COLO668 (cell line): ENCODE data around the gene LRP1B.
"Not testable (repeated sequence)": the region's sequence is repeated elsewhere in the genome, so short reads cannot be mapped to it uniquely, and the experiment has no call there.

ENCODE experiments used
- DNase-seq: peaks from one replicate; lab custom pipeline; 2025; ENCODE audit not compliant: unreplicated experiment; lab: John Stamatoyannopoulos, UW

Gene LRP1B

DNA sequence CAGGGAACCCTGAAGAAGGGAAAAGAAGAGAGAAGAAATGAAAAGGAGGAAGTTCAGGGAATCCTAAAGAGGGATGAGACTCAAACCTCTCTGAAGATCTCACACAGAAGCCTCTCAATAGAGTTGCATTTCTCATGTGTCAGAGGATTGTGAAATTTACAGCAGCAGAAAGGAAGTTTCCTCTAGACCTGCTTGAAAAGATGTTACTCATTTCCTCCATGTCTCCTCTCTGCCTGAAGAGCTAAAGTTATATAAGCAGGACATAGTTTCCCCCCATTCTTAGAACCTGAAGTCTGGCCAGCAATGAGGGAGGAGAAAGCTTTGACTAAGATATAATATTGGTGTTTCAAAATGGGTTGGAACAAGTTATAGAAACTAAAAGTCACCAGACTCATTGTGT is 1155.6 kb downstream of the LRP1B start:
- DNase-seq: no peak

DNA sequence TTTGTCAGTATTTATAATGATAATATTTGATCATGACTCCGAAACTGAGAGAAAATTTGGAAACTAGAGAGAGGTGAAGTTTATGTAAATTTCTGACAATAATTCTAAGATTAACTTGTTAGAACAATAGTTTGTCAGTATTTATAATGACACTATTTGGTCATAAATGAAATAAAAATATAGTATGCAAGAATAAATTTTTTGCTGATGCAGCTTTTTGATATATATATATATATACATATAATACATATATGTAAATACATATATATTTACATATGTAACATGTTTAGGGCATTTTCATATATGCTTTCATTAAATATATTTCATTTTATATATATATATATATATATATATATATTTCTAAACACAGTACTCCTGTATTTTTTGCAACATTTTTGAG is 1158.1 kb downstream of the LRP1B start:
- DNase-seq: no peak

GRCh38 chr2:140964324-140964723 is 1166.5 kb downstream of the LRP1B start:
- DNase-seq: not testable (repeated sequence)

DNA sequence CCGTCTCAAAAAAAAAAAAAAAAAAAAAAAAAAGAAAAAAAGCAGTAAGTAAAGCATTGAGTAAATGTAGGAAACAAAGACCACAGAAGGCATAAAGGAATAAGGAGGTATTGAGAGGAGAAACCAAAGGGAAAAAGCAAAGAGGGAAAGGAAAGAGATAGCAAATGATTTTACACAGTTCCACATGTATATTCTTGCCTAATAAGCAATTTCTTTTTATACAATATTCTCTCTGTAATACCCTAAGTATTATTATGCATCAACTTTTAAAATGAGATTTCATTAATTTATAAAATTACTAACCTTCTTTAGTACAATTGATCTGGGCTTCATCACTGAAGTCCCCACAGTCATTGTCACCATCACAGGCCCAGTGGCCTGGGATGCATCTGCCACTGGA is 1180.9 kb downstream of the LRP1B start:
- DNase-seq: no peak

DNA sequence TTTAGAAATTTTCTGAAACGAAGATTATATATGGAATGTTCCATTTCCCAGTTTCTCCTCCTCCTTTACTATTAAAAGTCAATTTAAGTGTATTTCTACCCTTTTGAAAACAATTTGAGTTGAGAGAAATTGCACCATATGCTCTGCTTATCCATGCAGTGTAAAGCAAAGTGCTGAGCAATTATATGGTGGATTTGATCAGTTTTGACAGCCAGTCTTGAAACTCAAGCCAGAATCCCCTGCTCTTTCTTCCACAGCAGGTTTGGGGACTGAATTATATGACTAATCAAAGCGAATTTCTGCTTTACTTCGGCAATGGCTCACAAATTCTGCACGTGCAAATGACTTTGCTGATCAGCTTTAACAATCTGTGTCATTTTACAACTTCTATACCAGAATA is 1183.6 kb downstream of the LRP1B start:
- no peak for DNase-seq

- no peak for DNase-seq
Measured at GRCh38 chr2:140943867-140944266, 1186.9 kb downstream of the LRP1B start.

DNA sequence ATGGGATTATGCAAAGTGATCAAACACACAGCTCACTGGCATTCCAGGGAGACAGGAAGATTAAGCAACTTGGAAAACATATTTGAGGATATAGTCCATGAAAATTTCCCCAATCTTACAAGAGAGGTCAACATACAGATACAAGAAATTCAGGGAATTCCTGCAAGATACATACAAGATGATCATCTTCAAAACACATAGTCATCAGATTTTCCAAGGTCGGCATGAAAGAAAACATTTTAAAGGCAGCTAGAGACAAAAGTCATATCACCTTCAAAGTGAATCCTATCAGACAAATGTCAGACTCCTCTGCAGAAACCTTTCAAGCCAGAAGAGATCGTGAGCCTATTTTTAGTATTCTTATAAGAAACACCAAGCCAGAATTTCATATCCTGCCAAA is 1188.5 kb downstream of the LRP1B start:
- no peak for DNase-seq

GRCh38 chr2:140929849-140930248 is 1201.0 kb downstream of the LRP1B start:
- no peak for DNase-seq

DNA sequence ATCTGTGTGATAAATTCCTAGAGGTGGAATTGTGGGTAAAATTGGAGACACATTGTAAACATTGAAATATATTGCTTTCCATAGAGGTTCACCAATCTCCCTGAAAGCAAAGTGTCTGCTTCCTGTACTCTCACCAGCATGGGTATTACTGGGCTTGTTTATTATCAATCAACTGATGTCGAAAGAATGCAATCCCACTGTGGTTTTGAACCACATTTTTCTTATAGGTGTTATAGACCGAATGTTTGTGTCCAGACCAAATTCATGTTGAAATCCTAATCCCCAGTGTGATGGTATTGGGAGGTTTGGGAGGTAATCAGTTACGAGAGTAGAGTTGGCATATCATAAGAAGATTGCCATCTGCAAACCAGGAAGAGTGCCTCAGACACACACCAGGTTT is 1212.4 kb downstream of the LRP1B start:
- no peak for DNase-seq

- DNase-seq: no peak
Measured at GRCh38 chr2:140916410-140916809, 1214.4 kb downstream of the LRP1B start.

DNA sequence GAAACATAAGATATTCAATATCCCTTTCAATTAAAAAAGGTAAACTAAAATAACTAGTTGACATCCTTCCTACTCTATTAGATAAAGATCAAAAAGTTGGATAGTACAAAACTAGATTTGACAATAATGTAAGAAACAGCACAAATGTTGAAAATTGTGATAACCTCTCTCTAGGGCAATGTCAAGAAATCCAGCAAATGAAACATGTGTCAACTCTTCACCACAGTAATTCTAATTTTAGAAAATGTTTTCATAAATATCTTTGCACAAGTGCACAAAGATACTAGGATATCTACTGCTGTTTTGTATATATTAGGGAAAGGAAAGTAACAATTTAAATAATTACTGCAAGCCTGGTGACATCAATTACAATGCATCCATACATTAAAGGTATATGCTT is 1220.1 kb downstream of the LRP1B start:
- DNase-seq: no peak

GRCh38 chr2:140905083-140905781 is 1225.6 kb downstream of the LRP1B start:
- no peak for DNase-seq

DNA sequence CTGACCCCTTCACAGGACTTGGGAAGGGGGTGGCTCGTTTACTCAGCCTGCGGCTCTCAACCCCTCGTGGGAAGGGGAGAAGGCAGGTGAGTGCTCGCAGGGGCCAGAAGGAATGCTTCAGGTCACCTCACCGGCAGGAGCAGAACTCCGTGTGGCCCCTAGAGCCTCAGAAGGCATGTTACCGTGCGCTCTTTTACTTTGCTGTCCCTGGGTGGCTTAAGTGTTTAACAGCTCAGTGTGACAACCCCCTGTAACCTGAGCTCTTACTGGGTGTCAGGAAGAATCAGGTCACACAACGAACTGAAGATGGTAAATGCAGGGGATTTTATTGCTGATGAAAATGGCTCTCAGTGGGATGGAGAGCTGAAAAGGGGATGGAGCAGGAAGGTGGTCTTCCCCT is 1235.4 kb downstream of the LRP1B start:
- DNase-seq: no peak

- no peak for DNase-seq
Measured at GRCh38 chr2:140893685-140894084, 1237.1 kb downstream of the LRP1B start.

GRCh38 chr2:140892911-140893637 is 1237.7 kb downstream of the LRP1B start:
- no peak for DNase-seq

GRCh38 chr2:140892436-140892835 is 1238.4 kb downstream of the LRP1B start:
- DNase-seq: no peak

GRCh38 chr2:140891614-140892212 is 1239.1 kb downstream of the LRP1B start:
- DNase-seq: no peak

DNA sequence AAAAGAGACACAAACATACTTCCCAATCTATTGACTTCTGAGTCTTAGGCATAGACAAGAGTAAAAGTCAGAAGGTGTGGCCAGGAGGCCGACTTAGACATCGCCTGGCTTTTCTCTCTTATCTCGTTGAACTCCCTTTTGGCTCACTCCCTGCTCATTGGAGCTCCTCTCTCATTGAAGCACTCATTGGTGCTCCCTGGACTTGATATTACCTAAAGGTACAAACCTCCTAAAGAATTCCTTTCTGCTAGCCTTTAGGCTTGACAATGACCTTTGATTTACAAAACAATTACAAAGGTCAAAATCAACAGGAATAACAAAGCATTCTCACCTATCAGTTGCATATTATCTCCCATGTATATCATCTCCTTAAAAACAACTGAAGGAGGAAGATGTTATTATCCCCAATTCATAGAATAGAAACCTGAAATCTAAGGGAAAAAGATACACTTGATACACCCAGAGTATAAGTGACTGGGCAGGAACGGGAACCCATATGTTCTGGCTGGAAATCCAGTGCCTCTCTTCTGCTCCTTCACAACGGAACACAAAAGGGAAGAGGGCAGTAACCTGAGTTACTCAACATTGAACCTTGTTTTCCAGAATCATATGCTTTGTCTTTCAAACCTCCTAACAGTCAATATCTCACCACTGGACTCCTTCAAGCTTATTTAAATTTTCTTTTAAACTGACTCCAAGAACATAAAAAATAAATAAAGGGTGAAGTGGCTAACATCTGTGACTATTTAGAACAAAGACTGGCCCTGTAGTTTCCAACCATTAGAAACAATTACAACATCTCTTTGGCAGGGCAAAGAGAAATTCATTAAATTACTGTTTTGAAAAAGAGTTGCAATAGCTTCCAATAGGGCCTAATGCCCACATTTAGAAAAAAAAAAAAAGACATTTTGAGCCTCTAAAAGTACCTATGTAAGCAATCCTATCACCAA is 1247.9 kb downstream of the LRP1B start:
- no peak for DNase-seq

DNA sequence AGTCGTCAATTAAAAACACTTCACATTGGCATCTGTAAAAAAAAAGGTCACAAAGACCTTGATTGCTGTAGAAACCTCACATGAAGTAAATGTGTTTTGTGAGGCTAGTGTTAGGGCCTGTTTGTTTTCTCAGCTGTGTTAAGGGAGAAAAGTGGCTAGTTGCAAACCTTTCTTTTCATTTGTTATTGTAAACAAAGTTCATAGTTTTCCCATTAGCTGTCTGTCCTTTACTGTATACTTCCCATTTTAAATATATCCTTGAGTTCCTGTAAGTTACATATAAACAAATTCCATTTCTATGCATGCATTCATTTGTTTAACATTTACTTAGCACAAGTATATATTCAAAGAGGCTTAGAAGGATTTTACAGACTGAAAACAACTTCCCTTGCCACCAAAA is 1250.2 kb downstream of the LRP1B start:
- no peak for DNase-seq

GRCh38 chr2:140876015-140876414 is 1254.8 kb downstream of the LRP1B start:
- DNase-seq: no peak

DNA sequence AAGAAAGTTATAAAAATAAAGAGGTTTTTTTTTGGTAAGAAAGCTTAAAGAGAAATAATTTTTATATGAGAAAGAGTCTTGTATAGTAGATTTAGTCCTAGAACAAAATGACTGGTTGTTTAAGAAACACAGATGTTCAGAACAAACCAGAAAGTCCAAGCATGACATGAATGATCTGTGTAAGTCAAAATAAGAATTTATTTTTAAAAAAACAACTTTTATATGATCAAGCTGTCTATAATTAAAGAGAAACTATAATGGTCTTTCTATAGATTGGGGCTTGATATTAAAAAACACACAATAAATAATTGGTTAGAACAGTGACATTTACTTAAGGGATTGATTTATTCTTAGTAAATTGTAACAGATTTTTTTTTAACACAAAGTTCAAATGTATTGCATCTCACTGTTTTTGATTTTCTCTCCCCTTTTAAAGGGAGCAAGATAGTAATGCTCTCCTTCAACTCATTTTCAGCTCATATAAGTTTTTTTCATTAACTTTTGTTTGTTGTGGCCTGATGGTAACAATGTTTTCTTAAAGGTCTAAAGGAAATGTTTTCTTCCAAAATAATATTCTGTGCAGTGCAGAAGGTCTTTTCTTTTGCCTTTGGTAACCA is 1256.8 kb downstream of the LRP1B start:
- no peak for DNase-seq
